Measurements from ENCODE around the gene ARL8A. TPM values are rescaled to one million over a fixed set of nuclear protein-coding genes. Genes with fewer than 3 reads are reported as not detected.

The ARL8A gene
- total and polyA plus RNA-seq, 4 donors, result 8.4 to 25.7 (median 20.2) TPM

DNA sequence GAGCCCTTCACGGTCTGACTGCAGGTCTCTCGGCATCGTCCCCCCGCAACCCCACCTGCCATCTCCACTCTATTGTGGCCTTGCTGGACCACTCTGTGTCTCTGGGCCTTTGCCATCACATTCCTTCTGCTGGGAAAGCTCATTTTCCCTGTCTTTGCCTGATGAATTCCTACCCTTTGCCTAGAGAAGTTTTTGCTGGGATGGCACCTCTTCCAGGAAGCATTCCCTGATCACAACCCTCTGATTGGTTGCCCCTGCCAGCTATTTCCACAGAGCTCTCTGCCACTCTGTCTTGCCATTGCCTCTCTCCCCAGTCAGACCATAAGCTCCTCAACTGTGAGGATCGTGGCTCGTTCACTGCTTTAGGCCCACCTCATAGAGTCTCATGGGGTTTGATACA lies 50.7 kb downstream of the ARL8A start:
- H3K36me3 ChIP-seq (ENCODE audit: control insufficient read depth in 4 of 4, insufficient read depth in 3 of 4, low read depth in 1 of 4, low read length in 3 of 4), result no peaks in the 10 kb centered on the region
- H3K27ac ChIP-seq (ENCODE audit: low read depth in 1 of 2, low read length in 2 of 2), result no peak overlapping the region
- no peaks in the 10 kb centered on the region for H3K4me1 ChIP-seq (ENCODE audit: control insufficient read depth in 4 of 4, insufficient read depth in 4 of 4, low read length in 3 of 4)
- no peak overlapping the region for H3K4me3 ChIP-seq (ENCODE audit: low read depth in 1 of 3, low read length in 3 of 3)
- WGBS, result 96% methylated on average over 6 of the region's 6 CpGs
- H3K27me3 ChIP-seq (ENCODE audit: control insufficient read depth in 4 of 4, insufficient read depth in 4 of 4, low read length in 3 of 4), result no peaks in the 10 kb centered on the region
- H3K9me3 ChIP-seq (ENCODE audit: control insufficient read depth in 4 of 4, low read length in 3 of 4), result no peaks in the 10 kb centered on the region
- no peak for DNase-seq (ENCODE audit: low spot score)
- no peak overlapping the region for H3K9ac ChIP-seq (ENCODE audit: low read depth in 1 of 2, low read length in 2 of 2)
- TF ChIP-seq EGR1 (IDR thresholded peaks at IDR 0.05; ENCODE audit: low read depth in 2 of 2), result no peak
- TF ChIP-seq JUND (IDR thresholded peaks at IDR 0.05), result no peak
- TF ChIP-seq, protein P1, sequence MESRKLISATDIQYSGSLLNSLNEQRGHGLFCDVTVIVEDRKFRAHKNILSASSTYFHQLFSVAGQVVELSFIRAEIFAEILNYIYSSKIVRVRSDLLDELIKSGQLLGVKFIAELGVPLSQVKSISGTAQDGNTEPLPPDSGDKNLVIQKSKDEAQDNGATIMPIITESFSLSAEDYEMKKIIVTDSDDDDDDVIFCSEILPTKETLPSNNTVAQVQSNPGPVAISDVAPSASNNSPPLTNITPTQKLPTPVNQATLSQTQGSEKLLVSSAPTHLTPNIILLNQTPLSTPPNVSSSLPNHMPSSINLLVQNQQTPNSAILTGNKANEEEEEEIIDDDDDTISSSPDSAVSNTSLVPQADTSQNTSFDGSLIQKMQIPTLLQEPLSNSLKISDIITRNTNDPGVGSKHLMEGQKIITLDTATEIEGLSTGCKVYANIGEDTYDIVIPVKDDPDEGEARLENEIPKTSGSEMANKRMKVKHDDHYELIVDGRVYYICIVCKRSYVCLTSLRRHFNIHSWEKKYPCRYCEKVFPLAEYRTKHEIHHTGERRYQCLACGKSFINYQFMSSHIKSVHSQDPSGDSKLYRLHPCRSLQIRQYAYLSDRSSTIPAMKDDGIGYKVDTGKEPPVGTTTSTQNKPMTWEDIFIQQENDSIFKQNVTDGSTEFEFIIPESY (IDR thresholded peaks at IDR 0.05), result no peak
- no peak for TF ChIP-seq GABPA (IDR thresholded peaks at IDR 0.05 in 1 of 2, conservative IDR thresholded peaks at IDR 0.05 in 1 of 2)
- TF ChIP-seq, protein P2, sequence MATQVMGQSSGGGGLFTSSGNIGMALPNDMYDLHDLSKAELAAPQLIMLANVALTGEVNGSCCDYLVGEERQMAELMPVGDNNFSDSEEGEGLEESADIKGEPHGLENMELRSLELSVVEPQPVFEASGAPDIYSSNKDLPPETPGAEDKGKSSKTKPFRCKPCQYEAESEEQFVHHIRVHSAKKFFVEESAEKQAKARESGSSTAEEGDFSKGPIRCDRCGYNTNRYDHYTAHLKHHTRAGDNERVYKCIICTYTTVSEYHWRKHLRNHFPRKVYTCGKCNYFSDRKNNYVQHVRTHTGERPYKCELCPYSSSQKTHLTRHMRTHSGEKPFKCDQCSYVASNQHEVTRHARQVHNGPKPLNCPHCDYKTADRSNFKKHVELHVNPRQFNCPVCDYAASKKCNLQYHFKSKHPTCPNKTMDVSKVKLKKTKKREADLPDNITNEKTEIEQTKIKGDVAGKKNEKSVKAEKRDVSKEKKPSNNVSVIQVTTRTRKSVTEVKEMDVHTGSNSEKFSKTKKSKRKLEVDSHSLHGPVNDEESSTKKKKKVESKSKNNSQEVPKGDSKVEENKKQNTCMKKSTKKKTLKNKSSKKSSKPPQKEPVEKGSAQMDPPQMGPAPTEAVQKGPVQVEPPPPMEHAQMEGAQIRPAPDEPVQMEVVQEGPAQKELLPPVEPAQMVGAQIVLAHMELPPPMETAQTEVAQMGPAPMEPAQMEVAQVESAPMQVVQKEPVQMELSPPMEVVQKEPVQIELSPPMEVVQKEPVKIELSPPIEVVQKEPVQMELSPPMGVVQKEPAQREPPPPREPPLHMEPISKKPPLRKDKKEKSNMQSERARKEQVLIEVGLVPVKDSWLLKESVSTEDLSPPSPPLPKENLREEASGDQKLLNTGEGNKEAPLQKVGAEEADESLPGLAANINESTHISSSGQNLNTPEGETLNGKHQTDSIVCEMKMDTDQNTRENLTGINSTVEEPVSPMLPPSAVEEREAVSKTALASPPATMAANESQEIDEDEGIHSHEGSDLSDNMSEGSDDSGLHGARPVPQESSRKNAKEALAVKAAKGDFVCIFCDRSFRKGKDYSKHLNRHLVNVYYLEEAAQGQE (IDR thresholded peaks at IDR 0.05), result no peak
- TF ChIP-seq HNF4G (IDR thresholded peaks at IDR 0.05), result no peak
- TF ChIP-seq, protein P3, sequence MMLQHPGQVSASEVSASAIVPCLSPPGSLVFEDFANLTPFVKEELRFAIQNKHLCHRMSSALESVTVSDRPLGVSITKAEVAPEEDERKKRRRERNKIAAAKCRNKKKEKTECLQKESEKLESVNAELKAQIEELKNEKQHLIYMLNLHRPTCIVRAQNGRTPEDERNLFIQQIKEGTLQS (IDR thresholded peaks at IDR 0.05), result no peak
- no peak for TF ChIP-seq NR2F2 (IDR thresholded peaks at IDR 0.05)
- no peak for TF ChIP-seq RAD21 (IDR thresholded peaks at IDR 0.05)
- no peak for TF ChIP-seq HNF4A (conservative IDR thresholded peaks at IDR 0.05)
- TF ChIP-seq YY1 (IDR thresholded peaks at IDR 0.05), result no peak
- TF ChIP-seq SP1 (IDR thresholded peaks at IDR 0.05), result no peak
- TF ChIP-seq RXRA (IDR thresholded peaks at IDR 0.05), result no peak
- TF ChIP-seq FOXA1 (IDR thresholded peaks at IDR 0.05), result no peak
- TF ChIP-seq, protein P4, sequence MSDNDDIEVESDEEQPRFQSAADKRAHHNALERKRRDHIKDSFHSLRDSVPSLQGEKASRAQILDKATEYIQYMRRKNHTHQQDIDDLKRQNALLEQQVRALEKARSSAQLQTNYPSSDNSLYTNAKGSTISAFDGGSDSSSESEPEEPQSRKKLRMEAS (IDR thresholded peaks at IDR 0.05), result no peak
- TF ChIP-seq TAF1 (conservative IDR thresholded peaks at IDR 0.05), result no peak
- TF ChIP-seq, protein P5, sequence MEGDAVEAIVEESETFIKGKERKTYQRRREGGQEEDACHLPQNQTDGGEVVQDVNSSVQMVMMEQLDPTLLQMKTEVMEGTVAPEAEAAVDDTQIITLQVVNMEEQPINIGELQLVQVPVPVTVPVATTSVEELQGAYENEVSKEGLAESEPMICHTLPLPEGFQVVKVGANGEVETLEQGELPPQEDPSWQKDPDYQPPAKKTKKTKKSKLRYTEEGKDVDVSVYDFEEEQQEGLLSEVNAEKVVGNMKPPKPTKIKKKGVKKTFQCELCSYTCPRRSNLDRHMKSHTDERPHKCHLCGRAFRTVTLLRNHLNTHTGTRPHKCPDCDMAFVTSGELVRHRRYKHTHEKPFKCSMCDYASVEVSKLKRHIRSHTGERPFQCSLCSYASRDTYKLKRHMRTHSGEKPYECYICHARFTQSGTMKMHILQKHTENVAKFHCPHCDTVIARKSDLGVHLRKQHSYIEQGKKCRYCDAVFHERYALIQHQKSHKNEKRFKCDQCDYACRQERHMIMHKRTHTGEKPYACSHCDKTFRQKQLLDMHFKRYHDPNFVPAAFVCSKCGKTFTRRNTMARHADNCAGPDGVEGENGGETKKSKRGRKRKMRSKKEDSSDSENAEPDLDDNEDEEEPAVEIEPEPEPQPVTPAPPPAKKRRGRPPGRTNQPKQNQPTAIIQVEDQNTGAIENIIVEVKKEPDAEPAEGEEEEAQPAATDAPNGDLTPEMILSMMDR (IDR thresholded peaks at IDR 0.05; ENCODE audit: low read depth, low read length, missing input control), result no peak
- no peak for TF ChIP-seq FOXA2 (IDR thresholded peaks at IDR 0.05)
